ENCODE measurements around the gene RGS7.

The RGS7 gene

DNA sequence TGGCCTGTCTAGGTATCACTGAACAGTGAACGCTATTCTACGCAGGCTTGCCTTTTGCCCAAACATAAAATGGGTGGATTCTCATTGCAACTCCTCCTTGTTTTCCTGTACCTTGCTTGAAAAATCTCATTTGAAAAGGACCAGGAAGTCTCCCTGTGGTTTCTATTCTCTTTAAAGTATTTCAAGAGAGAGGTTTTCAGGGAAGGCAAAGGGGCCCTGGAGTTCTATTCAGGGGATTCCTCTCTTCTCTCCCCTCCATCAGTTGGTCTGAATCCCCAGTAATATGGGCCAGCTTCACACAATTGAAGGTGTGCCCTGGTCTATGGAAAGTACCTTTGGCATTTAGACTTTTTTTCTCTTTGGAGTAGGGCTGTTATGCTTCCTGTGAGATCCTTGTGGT, 311.3 kb downstream of the RGS7 start:
- Histone ChIP-seq H3K27me3 (ENCODE audit: insufficient read depth, low read length, poor library complexity) (no peaks in the 10 kb centered on the region), H3K27ac (ENCODE audit: low read depth, low read length) (no peak overlapping the region), H3K36me3 (ENCODE audit: control insufficient read depth, insufficient read depth, low read length) (no peaks in the 10 kb centered on the region), H2BK15ac (replicated peaks; ENCODE audit: low read depth) (no peak overlapping the region), H4K5ac (ENCODE audit: low read length) (no peak overlapping the region), H3K56ac (ENCODE audit: low read length) (no peak overlapping the region), H3K4me3 (ENCODE audit: low read length) (no peak overlapping the region), H2BK120ac (ENCODE audit: low read depth, low read length) (no peak overlapping the region), H3K4me2 (ENCODE audit: low read length) (no peak overlapping the region), H4K8ac (ENCODE audit: low read depth, low read length) (no peak overlapping the region), H3K4me1 (ENCODE audit: control insufficient read depth, low read depth, low read length) (no peaks in the 10 kb centered on the region), H3K79me2 (ENCODE audit: control insufficient read depth, insufficient read depth, low read length) (no peaks in the 10 kb centered on the region), H3K4ac (ENCODE audit: low read depth, low read length) (no peak overlapping the region), H3K23ac (ENCODE audit: low read length) (no peak overlapping the region), H2BK5ac (ENCODE audit: low read length) (no peak overlapping the region), H2AK5ac (ENCODE audit: low read length) (no peak overlapping the region), H3K18ac (ENCODE audit: low read length) (no peak overlapping the region), H3K9ac (ENCODE audit: low read length) (no peak overlapping the region), H3K79me1 (ENCODE audit: low read length) (no peaks in the 10 kb centered on the region)
- WGBS (ENCODE audit: extremely low coverage, insufficient coverage, low lambda C conversion rate) = no CpG with 5 or more reads among the region's 2 CpGs
- no peak for DNase-seq

DNA sequence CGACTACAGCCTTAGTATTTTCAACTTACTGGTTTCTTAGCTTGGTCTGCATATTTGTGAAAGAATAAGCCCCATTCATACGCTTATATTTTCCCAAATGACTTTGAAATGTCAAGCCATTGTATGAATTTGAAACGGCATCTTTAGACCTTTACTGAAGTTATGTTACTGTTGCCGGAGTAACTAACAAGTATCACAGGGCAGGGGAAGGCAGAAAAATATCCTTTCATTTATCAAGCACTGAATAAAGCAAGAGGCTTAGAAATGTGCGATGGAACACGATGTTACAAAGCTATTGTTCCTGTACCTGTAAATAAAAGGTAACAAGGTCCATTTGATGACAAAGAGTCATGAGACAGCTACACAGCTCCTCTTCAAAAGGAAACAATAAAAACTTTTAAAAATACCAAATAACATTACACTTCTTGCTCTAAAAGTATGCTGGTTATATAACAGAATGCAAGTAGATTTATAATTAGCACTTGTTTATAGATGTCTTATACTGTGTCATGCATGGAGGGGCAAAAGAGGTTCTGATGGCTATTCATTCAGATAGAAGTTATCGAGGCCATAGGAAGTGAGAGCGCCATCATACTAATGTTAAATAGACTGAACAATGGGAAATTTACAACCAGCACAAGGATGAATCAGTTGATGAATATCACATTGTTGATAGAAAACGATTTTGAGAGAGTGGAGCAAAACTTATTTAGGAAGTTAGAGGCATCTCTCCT, 322.6 kb downstream of the RGS7 start:
- H3K18ac ChIP-seq (ENCODE audit: low read length) = no peak overlapping the region
- no peaks in the 10 kb centered on the region for H3K79me1 ChIP-seq (ENCODE audit: low read length)
- H3K4ac ChIP-seq (ENCODE audit: low read depth, low read length) = no peak overlapping the region
- H2AK5ac ChIP-seq (ENCODE audit: low read length) = no peak overlapping the region
- no peaks in the 10 kb centered on the region for H3K79me2 ChIP-seq (ENCODE audit: control insufficient read depth, insufficient read depth, low read length)
- H4K5ac ChIP-seq (ENCODE audit: low read length) = no peak overlapping the region
- no CpG with 5 or more reads among the region's 9 CpGs for WGBS (ENCODE audit: extremely low coverage, insufficient coverage, low lambda C conversion rate)
- no peak overlapping the region for H3K27ac ChIP-seq (ENCODE audit: low read depth, low read length)
- no peaks in the 10 kb centered on the region for H3K36me3 ChIP-seq (ENCODE audit: control insufficient read depth, insufficient read depth, low read length)
- no peak overlapping the region for H2BK120ac ChIP-seq (ENCODE audit: low read depth, low read length)
- no peaks in the 10 kb centered on the region for H3K4me1 ChIP-seq (ENCODE audit: control insufficient read depth, low read depth, low read length)
- no peak overlapping the region for H4K8ac ChIP-seq (ENCODE audit: low read depth, low read length)
- no peaks in the 10 kb centered on the region for H3K27me3 ChIP-seq (ENCODE audit: insufficient read depth, low read length, poor library complexity)
- no peak overlapping the region for H3K9ac ChIP-seq (ENCODE audit: low read length)
- no peak overlapping the region for H2BK15ac ChIP-seq (replicated peaks; ENCODE audit: low read depth)
- H3K4me3 ChIP-seq (ENCODE audit: low read length) = no peak overlapping the region
- H3K23ac ChIP-seq (ENCODE audit: low read length) = no peak overlapping the region
- no peak overlapping the region for H3K56ac ChIP-seq (ENCODE audit: low read length)
- H3K4me2 ChIP-seq (ENCODE audit: low read length) = no peak overlapping the region
- no peak for DNase-seq
- no peak overlapping the region for H2BK5ac ChIP-seq (ENCODE audit: low read length)

DNA sequence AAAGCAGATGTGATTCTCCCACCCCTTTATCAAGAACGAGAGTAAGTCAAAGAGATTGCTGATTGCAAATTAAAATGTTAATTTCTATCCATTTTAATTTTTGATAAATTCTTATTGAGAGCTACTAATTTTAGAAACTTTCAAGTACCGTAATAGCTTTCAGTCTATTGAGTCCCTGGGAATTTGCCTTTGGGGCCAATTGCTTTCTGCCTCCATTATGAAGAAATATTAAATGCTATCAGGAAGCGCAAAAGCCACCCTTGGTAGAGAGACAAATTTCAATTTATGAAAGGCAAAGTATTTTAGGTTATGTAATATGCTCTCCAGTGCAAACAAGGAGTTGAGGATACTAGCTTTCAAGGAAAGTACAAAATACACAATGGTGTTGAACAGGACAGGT, 332.2 kb downstream of the RGS7 start:
- Histone ChIP-seq H3K79me2 (ENCODE audit: control insufficient read depth, insufficient read depth, low read length) (no peaks in the 10 kb centered on the region), H3K18ac (ENCODE audit: low read length) (no peak overlapping the region), H3K56ac (ENCODE audit: low read length) (no peak overlapping the region), H3K4me1 (ENCODE audit: control insufficient read depth, low read depth, low read length) (no peaks in the 10 kb centered on the region), H3K79me1 (ENCODE audit: low read length) (no peaks in the 10 kb centered on the region), H2BK120ac (ENCODE audit: low read depth, low read length) (no peak overlapping the region), H3K27me3 (ENCODE audit: insufficient read depth, low read length, poor library complexity) (no peaks in the 10 kb centered on the region), H2BK5ac (ENCODE audit: low read length) (no peak overlapping the region), H2AK5ac (ENCODE audit: low read length) (no peak overlapping the region), H2BK15ac (replicated peaks; ENCODE audit: low read depth) (no peak overlapping the region), H4K8ac (ENCODE audit: low read depth, low read length) (no peak overlapping the region), H3K36me3 (ENCODE audit: control insufficient read depth, insufficient read depth, low read length) (no peaks in the 10 kb centered on the region), H3K4ac (ENCODE audit: low read depth, low read length) (no peak overlapping the region), H3K4me2 (ENCODE audit: low read length) (no peak overlapping the region), H3K23ac (ENCODE audit: low read length) (no peak overlapping the region), H4K5ac (ENCODE audit: low read length) (no peak overlapping the region), H3K27ac (ENCODE audit: low read depth, low read length) (no peak overlapping the region), H3K9ac (ENCODE audit: low read length) (no peak overlapping the region), H3K4me3 (ENCODE audit: low read length) (no peak overlapping the region)
- no CpG with 5 or more reads among the region's 3 CpGs for WGBS (ENCODE audit: extremely low coverage, insufficient coverage, low lambda C conversion rate)
- DNase-seq = no peak

DNA sequence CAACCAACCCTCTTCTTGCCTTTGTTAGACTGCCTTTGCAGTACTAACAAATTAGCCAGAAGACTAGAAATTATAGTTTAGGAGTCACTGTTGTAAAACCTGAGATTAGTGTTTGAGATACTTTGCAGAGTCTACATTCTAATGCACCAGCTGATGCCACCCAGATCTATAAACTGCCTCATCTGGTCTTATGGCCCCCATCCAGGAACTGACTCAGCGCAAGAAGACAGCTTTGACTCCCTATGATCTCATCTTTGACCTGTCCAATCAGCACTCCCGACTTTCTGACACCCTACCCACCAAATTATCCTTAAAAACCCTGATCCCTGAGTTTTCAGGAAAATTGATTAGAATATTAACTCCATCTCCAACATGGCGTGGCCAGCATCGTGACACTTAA, 334.6 kb downstream of the RGS7 start:
- Histone ChIP-seq H3K79me2 (ENCODE audit: control insufficient read depth, insufficient read depth, low read length) (no peaks in the 10 kb centered on the region), H3K23ac (ENCODE audit: low read length) (no peak overlapping the region), H2BK15ac (replicated peaks; ENCODE audit: low read depth) (no peak overlapping the region), H3K56ac (ENCODE audit: low read length) (no peak overlapping the region), H2AK5ac (ENCODE audit: low read length) (no peak overlapping the region), H3K4me3 (ENCODE audit: low read length) (no peak overlapping the region), H4K5ac (ENCODE audit: low read length) (no peak overlapping the region), H3K79me1 (ENCODE audit: low read length) (no peaks in the 10 kb centered on the region), H3K4me1 (ENCODE audit: control insufficient read depth, low read depth, low read length) (no peaks in the 10 kb centered on the region), H3K4me2 (ENCODE audit: low read length) (no peak overlapping the region), H2BK120ac (ENCODE audit: low read depth, low read length) (no peak overlapping the region), H2BK5ac (ENCODE audit: low read length) (no peak overlapping the region), H3K4ac (ENCODE audit: low read depth, low read length) (no peak overlapping the region), H3K36me3 (ENCODE audit: control insufficient read depth, insufficient read depth, low read length) (no peaks in the 10 kb centered on the region), H3K9ac (ENCODE audit: low read length) (no peak overlapping the region), H4K8ac (ENCODE audit: low read depth, low read length) (no peak overlapping the region), H3K27ac (ENCODE audit: low read depth, low read length) (no peak overlapping the region), H3K27me3 (ENCODE audit: insufficient read depth, low read length, poor library complexity) (no peaks in the 10 kb centered on the region), H3K18ac (ENCODE audit: low read length) (no peak overlapping the region)
- no CpG with 5 or more reads among the region's 4 CpGs for WGBS (ENCODE audit: extremely low coverage, insufficient coverage, low lambda C conversion rate)
- DNase-seq = no peak

DNA sequence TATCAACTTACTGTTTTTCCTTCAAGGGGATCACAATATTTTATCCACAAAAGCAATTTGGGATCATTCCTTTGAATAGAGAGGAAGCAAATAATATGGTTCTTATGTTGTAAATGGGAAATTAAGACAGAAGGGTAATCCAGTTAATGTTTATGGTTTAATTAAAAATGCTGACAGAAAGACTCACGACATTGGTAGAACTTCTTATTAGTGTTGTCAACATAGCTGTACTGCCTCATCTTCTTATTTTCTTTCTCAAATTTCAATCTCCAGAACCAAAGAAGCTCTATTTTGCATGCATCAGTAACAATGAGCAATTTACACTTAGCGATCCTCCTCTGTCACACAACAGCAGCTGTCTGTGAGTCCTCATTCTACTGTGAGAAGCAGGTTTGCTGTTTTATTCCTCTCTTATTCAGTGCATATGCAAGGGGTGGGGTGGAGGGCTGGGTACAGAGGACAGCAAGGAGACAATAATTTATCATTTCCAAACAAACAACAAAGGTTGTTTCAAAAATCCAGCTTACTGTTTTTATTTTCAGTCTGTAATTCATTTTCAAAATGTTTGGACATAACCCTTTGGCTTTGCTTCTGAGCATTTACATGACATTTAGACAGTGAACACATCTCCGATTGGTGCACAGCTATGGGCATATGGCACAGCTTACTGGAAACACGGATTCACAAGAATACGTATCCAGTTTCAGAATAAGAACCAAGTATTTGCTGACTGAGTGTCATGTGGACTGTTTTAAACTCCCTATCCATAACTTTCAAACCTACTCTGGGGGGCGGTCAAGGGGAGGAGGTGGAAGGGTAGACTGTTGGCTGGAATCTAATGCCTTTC, 335.9 kb downstream of the RGS7 start:
- H2BK15ac ChIP-seq (replicated peaks; ENCODE audit: low read depth) = no peak overlapping the region
- H3K4me2 ChIP-seq (ENCODE audit: low read length) = no peak overlapping the region
- no peak overlapping the region for H3K56ac ChIP-seq (ENCODE audit: low read length)
- H2BK5ac ChIP-seq (ENCODE audit: low read length) = no peak overlapping the region
- no peak for DNase-seq
- no peak overlapping the region for H2AK5ac ChIP-seq (ENCODE audit: low read length)
- no peak overlapping the region for H3K23ac ChIP-seq (ENCODE audit: low read length)
- no peak overlapping the region for H3K4me3 ChIP-seq (ENCODE audit: low read length)
- no peak overlapping the region for H3K18ac ChIP-seq (ENCODE audit: low read length)
- no peak overlapping the region for H3K27ac ChIP-seq (ENCODE audit: low read depth, low read length)
- H3K9ac ChIP-seq (ENCODE audit: low read length) = no peak overlapping the region
- no peaks in the 10 kb centered on the region for H3K79me2 ChIP-seq (ENCODE audit: control insufficient read depth, insufficient read depth, low read length)
- H2BK120ac ChIP-seq (ENCODE audit: low read depth, low read length) = no peak overlapping the region
- no peak overlapping the region for H4K8ac ChIP-seq (ENCODE audit: low read depth, low read length)
- H3K36me3 ChIP-seq (ENCODE audit: control insufficient read depth, insufficient read depth, low read length) = no peaks in the 10 kb centered on the region
- H3K4ac ChIP-seq (ENCODE audit: low read depth, low read length) = no peak overlapping the region
- H3K79me1 ChIP-seq (ENCODE audit: low read length) = no peaks in the 10 kb centered on the region
- H3K4me1 ChIP-seq (ENCODE audit: control insufficient read depth, low read depth, low read length) = no peaks in the 10 kb centered on the region
- no CpG with 5 or more reads among the region's 6 CpGs for WGBS (ENCODE audit: extremely low coverage, insufficient coverage, low lambda C conversion rate)
- H4K5ac ChIP-seq (ENCODE audit: low read length) = no peak overlapping the region
- H3K27me3 ChIP-seq (ENCODE audit: insufficient read depth, low read length, poor library complexity) = no peaks in the 10 kb centered on the region
